ENCODE results near the gene POLD2.

Gene POLD2

DNA sequence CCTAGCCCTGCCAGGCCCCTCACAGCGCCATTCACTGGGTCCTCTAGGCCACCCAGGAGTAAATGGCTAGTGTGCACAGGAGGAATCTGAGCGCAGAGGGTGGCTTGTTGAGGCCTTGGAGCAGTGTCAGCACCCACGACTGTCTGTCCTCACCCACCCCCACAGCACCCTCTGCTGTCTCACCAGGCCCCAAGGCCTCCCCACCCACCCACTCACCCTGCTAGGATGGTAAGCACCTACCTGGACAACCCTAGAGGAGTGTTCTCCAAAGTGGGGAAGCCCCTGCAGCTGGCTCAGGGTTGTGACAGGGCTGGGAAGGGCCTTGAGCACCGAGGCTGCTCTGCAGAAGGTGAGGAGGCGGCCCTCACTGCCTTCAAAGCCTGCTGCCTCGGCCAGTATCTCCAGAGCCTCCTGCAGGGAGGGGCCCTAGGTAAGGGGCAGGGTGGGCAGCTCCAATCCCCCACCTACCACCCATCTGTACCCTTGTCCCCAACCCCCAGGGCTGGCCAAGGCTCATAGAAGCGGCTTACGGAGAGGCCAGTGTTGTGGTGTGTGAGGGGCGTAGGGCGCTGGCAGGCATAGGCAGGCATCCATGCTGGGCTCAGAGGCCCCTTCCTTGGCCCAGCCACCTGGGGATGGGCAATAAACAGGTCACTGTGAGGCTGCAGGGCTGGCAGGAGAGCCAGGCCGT, 43.9 kb downstream of the POLD2 start:
- no peak for DNase-seq

DNA sequence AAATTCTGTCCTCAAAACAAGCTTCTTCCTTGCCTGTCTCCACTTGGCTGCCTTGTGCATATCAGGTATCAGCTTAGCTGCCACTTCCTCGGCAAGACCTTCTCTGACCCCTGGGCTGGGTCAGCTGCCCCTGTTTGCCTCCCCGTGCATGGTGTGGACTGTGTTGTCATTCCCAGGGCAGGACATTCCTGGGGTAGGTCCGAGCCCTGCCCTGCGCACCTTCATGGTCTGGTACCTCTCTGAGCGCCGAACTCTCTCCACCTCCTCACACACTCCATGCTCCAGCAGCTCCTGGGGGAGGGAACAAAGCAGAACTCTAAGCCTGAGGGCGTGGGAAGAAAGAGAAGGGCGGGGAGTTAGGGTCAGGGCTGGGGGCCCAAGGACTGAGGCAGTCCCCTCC, 44.8 kb downstream of the POLD2 start:
- DNase-seq: no peak

DNA sequence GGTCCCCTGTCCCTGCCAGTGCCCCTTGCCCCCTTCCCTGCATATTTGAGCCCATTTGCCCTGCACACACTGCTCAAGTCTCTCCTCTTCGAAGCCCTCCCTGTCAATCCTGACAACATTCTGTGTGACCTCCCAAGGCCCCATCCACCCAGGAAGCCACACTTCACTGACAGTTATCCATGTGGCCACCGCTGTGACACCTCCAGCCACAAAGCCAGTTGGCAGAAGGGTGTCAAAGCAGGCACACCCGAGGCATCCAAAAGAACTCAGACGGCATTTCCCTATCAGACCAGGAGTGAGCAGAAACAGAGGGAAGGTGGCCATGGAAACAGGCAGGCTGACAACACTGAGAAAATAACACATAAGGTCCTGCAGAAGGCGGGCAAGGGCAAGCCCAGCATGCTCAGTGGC, 45.7 kb downstream of the POLD2 start:
- DNase-seq: no peak

DNA sequence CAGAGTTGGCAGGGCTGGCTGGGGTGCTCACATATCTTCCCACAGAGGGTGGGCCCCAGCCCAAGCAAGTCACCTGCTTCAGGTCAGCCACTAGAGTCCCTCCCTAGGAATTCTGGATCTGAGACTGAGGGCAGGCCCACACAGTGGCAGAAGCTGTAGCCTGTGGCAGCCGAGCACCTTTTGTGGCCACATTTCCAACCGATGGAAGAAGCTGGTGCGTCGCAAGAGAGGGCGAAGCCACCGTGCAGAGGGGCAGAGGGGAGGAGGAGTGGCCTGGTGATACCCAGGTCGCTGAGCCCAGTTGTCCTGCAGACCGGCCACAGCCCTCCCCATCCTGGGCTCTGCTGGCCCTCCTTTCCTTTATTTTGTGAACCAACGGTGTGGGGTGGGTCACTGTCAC, 46.3 kb downstream of the POLD2 start:
- DNase-seq: no peak

DNA sequence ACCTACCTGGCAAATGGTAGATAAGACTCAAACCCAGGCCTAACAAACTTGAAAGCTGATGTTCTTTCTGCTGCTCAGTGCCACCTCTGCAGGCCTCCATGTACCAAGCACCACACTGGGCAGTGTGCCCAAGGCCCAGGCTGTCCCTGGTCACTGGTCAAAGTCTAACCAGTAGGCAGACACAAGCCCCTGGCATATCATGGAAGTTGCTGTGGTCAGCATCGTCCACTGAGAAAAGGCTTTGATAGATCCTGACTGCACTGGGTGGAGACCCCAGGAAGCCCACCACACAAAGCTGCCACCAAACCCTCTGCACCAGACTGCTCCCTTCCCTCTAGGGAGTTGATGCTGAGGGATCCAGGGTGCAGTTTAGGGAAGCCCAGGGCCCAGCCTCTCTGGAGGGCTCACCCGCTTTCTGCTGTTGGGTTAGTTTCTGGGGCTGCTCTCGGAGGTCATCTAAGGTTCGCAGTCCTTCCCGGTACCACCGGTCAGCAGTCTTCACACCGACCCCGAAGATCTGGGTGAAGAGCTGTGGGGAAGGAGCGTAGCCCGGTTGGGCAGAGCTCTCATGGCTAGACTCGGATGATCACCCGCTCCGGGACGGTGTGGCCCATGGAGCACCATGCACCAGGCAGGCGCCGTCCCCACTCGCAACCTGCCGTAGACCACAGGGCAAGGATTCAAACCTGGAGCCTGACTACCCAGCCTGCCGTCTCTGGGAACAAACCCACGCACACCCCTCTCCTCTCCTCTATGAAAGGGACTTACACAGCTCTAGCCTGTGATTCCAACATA, 47.0 kb downstream of the POLD2 start:
- no peak for DNase-seq

DNA sequence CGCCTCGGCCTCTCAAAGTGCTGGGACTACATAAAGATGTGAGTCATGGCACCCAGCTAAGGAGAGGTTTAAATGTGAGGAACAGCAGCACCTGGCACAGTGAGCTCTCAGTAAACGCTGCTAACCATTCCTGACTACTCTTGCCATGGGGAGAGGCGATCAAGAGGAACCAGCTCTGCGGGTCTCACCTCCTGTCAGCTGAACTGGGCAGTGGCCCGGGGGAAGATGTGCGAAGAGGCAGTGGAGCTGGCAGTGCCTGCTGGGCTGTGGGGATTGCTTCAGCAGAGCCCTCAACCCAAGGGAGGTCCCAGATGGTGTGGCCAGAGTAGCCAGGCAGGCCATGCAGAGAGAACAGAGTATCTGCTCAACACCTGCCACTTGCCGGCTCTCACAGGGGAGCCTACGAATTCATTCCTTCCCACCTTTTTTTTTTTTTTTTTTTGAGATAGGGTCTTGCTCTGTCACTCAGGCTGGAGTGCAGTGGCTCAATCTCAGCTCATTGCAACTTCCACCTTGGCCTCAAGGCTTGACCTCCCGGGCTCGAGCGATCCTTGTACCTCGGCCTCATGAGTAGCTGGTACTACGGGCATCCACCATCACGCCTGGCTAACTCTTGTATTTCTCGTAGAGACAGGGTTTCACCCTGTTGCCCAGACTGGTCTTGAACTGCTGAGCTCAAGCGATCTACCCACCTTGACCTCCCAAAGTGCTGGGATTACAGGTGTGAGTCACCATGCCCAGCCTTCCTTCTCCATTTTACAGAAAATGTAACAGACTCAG, 47.9 kb downstream of the POLD2 start:
- no peak for DNase-seq

DNA sequence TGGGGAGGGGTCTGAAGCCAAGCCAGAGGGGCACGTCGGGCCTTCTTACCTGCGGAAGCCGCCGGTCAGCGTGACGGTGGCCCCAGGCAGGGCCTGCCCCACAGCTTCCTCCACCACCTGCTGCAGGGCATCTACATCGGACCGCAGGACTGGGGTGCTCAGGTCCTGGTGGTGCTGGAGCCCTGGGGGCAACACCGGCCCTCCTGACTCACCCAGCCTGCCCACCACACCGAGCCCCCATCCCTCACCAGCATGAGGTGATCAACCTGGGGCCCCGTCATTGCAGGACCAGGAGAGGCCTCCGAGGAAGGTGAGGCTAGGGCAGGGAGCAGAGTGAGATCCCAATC, 49.0 kb downstream of the POLD2 start:
- DNase-seq: no peak

DNA sequence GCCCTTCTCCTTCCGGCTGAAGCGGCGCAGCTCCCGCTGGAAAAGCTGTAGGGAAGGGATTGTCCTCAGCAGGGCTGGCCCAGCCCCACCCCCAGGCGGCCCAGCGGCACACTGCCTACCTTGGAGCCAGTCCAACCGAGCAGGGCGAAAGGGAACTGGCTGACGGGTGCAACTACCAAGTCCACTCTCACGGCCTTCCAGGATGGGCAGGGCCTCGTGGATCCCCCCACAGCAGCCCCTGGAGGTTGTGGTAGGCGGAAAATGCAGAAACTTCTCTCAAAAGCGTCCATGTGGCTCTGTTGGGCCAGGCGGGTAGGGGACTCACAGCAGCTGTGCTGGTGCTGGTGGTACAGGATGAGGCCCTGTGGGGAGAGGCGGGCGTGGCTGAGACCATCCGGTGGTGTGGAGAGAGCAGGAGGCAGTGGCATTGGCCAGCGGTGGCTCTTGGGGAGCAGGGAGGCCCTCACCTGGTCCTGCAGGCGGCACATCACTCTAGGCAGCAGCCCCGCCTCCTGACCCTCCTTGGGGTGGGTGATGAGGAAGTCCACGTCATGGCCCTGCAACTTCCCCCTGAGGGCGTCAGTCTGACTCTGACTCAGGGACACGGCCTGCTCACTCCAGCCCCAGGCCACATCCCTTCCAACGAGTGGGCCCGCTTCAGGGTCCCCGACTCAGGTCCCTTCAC, 49.5 kb downstream of the POLD2 start:
- DNase-seq: no peak

DNA sequence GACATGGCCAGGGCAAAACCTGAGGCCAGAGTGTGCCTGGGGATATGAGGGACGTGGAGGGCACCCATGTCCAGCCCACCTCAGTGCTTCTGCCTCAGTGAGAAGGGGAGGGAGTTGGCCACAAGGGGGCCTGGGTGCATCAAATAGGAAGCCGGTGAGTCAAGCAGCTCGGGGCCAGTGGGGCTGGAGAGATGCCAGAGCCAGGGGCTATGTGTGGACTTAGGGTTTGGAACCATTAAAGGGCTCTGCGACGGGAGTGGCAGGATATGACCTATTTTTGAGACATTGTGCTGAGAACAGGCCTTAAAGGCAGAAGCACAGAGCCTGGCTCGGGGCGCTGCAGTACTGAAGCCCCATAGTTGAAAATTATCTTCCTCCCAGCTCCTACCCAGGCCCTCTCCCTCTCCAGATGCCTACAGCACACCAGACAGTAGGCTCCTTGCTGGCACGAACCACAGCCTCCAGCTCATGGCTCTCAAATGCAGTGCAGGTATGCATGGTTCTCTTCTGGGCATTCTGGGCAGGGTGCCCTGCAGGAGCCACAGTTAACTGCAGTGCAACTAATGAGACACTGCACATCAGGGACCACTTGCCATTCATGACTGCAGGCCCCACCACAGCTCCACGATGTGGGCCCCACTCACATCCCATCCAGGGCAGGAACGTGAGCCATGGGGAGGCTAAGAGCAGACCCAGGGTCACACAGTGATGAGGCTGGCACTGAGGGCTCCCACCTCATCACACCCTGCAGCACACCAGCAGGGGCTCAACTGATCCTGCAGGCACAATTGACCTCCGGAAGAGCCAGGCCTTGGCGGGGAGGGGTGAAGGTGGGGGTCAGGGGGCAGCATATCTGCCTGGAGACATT, 50.8 kb downstream of the POLD2 start:
- DNase-seq: peak in 4 of 6 experiments; percentile 15 to 44 (median 23)

DNA sequence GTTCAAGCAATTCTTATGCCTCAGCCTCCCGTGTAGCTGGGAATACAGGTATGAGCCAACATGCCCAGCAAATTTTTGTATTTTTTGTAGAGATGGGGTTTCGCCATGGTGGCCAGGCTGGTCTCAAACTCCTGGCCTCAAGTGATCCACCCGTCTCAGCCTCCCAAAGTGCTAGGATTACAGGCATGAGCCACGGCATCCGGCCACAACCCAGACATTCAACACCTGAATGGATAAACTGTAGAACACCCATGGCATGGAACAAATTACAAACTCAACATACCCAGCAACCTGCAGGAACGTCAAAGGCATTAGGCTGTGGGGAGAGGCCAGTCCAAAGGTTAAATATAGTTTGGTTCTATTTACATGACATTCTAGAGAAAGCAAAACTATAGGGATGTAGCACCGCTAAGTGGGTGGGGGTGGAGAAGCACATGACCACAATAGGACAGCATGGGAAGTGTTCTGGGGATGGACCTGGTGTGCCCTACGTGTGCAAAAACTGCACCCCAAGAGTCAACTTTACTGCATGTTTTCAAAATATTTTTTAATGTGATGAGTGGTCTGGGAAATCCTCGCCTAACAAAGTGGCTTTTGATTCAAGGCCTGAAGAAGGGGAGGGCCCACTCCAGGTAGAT, 51.5 kb downstream of the POLD2 start:
- DNase-seq: no peak

DNA sequence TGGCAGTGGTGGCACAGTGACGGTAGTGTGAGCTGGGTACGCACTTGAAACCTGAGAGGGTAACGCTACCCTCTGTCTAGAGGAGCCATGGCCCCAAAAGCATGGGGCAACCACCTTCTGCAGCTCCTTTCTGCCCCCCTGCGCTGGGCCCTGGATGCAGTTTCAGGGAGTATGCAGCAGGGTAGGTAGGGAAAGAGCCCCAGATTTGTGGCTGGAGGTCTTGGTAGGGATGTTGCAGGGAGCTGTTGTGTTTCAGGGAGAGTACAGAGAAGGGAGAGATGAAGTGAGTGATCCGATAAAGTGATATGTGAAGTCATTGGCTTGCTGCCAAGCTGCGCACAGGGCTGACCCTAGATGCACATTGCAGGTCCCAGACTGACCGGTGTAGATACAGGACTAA, 55.3 kb downstream of the POLD2 start:
- DNase-seq: no peak

DNA sequence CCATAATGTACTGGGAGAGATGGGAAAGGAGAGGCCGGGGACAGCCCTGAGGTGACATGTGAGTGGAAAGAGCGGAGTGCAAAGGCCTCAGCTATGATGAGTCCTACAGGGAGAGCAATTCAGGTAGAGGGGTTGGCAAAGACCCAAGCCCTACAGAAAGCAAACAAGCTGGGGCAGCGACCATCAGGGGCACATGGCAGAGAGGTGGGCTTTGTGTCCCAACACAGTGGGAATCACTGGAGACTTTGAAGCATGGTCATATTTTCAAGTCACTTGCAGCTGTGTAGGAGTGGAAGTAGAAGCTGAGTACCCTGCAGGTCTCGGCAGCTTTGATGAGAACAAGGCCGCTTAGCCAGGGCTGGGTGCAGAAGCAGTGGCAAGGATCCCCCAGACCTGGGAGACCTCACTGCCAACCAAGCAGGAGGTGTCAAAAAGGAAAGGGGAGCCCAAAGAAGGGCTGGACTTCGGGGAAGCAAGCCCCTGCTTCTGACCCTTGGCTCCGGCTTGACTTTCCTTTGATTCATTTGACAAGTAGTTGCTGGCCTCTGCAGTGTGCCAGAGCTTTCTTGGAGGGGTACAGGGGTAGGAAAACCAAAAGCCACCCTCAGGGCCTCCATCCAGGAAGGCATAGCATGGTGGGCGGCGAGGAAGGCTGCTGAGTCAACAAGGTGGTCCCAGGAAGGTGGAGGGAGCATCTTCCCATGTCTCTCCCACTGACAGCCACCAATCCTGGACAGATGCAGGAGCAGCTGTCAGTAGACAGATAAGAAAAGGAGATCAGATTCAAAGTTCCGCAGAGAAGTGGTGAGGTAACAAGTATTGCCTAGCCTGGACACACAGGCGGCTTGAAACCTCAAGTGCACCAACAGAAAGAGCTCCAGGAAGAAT, 56.0 kb downstream of the POLD2 start:
- no peak for DNase-seq

DNA sequence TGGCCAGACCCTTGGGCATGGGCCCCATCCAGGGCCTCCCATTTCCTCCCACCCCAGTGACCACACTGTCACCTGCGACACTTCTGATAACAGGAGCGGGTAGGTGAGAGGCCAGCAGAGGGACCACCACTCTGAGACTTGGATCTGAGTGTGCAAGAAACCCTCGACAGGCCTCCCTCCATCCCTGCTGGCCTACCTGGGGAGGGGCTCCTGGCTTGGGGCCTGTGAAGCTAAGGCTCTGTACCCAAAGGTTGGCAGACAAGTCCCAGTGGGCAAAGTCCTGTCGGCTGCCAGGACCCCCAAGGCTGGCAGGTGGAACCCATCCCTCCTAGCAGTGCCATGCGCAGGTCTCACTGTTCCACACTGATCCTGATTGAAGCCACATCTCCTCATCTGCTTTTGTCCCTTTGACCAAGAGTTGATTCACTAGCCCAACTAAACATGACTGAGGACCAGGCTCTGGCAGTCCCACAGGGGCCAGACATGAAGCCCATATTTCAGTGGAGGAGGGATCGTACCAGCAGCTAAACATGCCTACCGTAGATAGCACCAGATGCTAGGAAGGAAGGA, 56.8 kb downstream of the POLD2 start:
- peak in 1 of 6 experiments; percentile 17 for DNase-seq

DNA sequence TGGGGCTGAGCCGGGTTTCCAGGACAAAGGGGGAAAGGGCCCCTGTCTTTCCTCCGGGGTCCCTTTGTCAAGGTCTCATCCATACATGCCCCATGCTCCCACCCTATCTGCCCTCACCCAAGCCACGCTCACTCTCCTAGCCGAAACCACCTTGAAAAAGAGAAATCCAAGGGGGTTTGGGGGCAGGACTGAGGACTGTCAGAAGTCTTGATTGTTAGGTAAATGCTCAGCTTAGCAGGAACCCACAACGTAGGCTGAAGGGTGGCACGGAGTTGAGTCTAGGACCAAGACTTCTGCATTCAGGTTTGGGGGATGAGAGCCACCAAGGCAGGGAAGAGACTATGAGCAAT, 57.3 kb downstream of the POLD2 start:
- peak in 1 of 6 experiments; percentile 17 for DNase-seq

DNA sequence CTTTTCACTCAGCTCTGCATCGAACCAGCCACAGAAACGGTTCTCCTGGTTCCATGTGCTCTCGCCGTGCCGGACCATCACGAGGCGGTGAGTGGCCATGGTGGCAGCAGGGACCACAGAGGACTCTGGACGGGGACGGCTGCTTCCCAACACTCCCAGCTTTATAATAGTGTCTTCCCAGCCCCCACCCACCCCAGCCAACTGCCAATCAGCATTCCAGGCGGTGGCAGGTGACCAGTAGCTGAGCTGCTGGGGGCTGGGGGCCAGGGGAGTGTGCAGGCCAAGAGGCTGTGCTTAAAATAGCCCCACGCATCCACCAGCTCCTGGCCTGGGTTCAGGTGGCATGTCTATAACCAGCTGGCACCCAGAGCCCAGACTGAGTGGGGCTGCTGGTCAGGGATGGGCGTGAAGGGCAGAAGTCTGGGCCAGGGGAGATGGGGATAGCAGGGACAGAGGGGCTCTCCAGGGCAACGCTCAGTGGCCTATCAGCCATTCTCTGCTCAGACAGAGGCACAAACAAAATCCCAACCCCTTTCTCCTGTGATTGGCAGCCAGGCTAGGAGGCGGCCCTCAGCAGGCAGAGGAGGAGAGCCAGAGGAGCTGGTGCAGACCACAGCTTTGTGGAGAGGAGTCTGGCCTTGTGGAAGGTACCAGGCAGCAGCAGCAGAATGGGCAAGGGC, 57.8 kb downstream of the POLD2 start, which contains the start of gene PGAM2:
PGAM2 (minus strand) TSS at position 137 of the 680 bp plus-strand sequence; CDS start at position 99, 38 bp downstream.
- DNase-seq: no peak

DNA sequence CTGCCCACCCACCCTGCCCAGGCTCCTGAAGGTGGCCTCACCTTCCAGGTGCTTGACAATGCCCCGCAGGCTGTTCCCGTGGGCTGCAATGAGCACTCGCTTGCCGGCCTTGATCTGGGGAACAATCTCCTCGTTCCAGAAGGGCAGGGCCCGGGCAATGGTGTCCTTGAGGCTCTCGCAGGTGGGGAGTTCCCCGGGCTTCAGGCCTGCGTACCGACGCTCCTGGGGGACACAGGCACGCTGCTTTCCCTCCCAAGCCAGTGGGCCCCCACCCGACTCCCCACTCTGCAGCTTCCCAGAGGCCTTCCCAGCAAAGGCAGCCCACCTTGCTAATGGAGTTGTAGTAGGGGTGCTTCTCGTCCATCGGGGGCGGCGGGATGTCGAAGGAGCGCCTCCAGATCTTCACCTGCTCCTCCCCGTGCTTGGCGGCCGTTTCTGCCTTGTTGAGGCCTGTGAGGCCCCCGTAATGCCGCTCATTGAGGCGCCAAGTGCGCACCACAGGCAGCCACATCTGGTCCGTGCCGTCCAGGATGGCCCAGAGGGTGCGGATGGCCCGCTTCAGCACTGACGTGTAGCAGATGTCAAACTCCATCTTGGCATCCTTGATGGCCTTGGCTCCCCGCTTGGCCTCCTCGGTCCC, 58.4 kb downstream of the POLD2 start:
- peak in 1 of 6 experiments; percentile 34 for DNase-seq

All from stimulated activated naive CD4-positive, alpha-beta T cell (primary cell).